Spleen (tissue), 7 donors: Measurements from ENCODE around the gene DPH6.

Experiments
- CTCF ChIP-seq, 11 experiments: fragments of 200-600 bp in 7 of 11; fragments of 450-650 bp in 4 of 11; sonication (generic) in 4 of 11; IDR thresholded peaks in 8 of 11; conservative IDR thresholded peaks in 3 of 11; 1 replicate in 7 of 11; 2 replicates in 4 of 11; pipeline versions ENCODE4 v1.4.0 to v1.8.0; 2016 to 2021; ENCODE audit warnings: antibody characterized with exemption in 11 of 11, inconsistent platforms in 4 of 11, mild to moderate bottlenecking in 1 of 11
- POLR2A ChIP-seq, 3 donors: fragments of 450-650 bp; IDR thresholded peaks; one replicate each; pipeline ENCODE4 v1.5.1; 2017; ENCODE audit warnings: antibody characterized with exemption in 3 of 3, mild to moderate bottlenecking in 1 of 3
- POLR2AphosphoS5 ChIP-seq, 3 donors: sonication (generic); formaldehyde crosslinking; IDR thresholded peaks; one replicate each; pipeline ENCODE4 v1.5.1; 2017; ENCODE audit warnings: antibody characterized with exemption in 3 of 3
- donor health status: DM: no; HTN: no; CAD: no; lungs with moderate emphysema.
- donor health status: DM: no; HTN: no; CAD: no.
- donor health status: DM: no; HTN: no; CAD: no.

DNA sequence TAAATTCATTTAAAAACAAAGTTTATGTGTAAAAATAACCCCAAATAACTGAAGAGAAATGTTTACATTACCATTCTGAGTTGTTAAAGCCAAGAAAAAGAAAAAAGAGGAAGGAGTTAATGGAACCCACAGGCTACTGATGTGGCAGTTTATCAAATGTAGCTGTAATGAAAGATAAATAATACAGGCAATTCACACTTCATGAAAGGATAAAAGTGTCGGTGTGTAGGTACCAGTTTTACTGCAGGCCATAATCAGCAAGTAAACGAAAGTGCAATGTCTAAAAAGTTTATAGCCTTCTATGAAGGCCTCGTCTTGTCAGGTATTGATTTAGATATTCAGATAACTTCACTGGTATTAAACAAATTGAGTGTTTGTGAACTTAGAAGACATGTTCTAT is 164.6 kb downstream of the DPH6 start:
- TF ChIP-seq CTCF (IDR thresholded peaks at IDR 0.05 in 8 of 11, conservative IDR thresholded peaks at IDR 0.05 in 3 of 11) (no peak), POLR2AphosphoS5 (IDR thresholded peaks at IDR 0.05) (no peak), POLR2A (IDR thresholded peaks at IDR 0.05) (no peak)
